DND-41 (cell line): ENCODE data around the gene BMP7.

Experiments used
- EZH2 ChIP-seq: IDR thresholded peaks from 3 replicates; pipeline ENCODE4 v1.6.1; 2012; ENCODE audit warnings: borderline replicate concordance, low read depth, mild to moderate bottlenecking, moderate library complexity, low read length, inconsistent platforms; ENCODE audit not compliant: severe bottlenecking
- TF ChIP-seq, protein P1 (sequence below): IDR thresholded peaks from 2 replicates; pipeline ENCODE4 v1.5.1; 2012; ENCODE audit warnings: borderline replicate concordance, low read length, moderate library complexity, mild to moderate bottlenecking; ENCODE audit not compliant: poor library complexity, severe bottlenecking; ENCODE audit errors: extremely low read depth

- TF ChIP-seq, protein P1, sequence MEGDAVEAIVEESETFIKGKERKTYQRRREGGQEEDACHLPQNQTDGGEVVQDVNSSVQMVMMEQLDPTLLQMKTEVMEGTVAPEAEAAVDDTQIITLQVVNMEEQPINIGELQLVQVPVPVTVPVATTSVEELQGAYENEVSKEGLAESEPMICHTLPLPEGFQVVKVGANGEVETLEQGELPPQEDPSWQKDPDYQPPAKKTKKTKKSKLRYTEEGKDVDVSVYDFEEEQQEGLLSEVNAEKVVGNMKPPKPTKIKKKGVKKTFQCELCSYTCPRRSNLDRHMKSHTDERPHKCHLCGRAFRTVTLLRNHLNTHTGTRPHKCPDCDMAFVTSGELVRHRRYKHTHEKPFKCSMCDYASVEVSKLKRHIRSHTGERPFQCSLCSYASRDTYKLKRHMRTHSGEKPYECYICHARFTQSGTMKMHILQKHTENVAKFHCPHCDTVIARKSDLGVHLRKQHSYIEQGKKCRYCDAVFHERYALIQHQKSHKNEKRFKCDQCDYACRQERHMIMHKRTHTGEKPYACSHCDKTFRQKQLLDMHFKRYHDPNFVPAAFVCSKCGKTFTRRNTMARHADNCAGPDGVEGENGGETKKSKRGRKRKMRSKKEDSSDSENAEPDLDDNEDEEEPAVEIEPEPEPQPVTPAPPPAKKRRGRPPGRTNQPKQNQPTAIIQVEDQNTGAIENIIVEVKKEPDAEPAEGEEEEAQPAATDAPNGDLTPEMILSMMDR = no peak
- TF ChIP-seq EZH2 = no peak
Observed at GRCh38 chr20:57231161-57231560, 35.3 kb downstream of the BMP7 start.
